ENCODE measurements around the gene CPLX4. TPM values are rescaled to one million over a fixed set of nuclear protein-coding genes. Genes with fewer than 3 reads are reported as not detected.

CPLX4 gene
- total and polyA plus RNA-seq, 7 experiments from 2014 or later: not detected

- Mint-ChIP-seq H3K27ac (no peak overlapping the region), H3K27me3 (peaks cover 60 to 77% (median 70%) of the 10 kb centered on the region in 5 donors), H3K9me3 (no peaks in the 10 kb centered on the region), H3K36me3 (no peaks in the 10 kb centered on the region), H3K4me3 (no peak overlapping the region), H3K4me1 (no peaks in the 10 kb centered on the region)
- Histone ChIP-seq H3K4me3 (ENCODE audit: low read length) (no peak overlapping the region), H3K4me1 (ENCODE audit: control insufficient read depth in 2 of 2, insufficient read depth in 2 of 2, low read length in 2 of 2) (no peaks in the 10 kb centered on the region), H3K27ac (ENCODE audit: low read depth, low read length) (no peak overlapping the region), H3K36me3 (ENCODE audit: control insufficient read depth in 2 of 3, insufficient read depth in 3 of 3, low read length in 3 of 3) (no peaks in the 10 kb centered on the region), H3K9me3 (ENCODE audit: control insufficient read depth in 2 of 3, low read length in 3 of 3) (no peaks in the 10 kb centered on the region), H3K27me3 (ENCODE audit: control insufficient read depth in 2 of 2, insufficient read depth in 2 of 2, low read length in 2 of 2) (peaks cover 0 to 3% of the 10 kb centered on the region in 2 donors)
- no peak for ATAC-seq
- ChIA-PET POLR2A (no interaction called here), CTCF (no interaction called here)
- no peak for DNase-seq
- intact Hi-C loops (cut with micrococcal nuclease): no loop called here
These were observed 36.1 kb downstream of the CPLX4 start for GRCh38 chr18:59282341-59282740.

- peaks cover 68 to 87% (median 73%) of the 10 kb centered on the region in 5 donors for H3K27me3 Mint-ChIP-seq
- Histone ChIP-seq H3K36me3 (ENCODE audit: control insufficient read depth in 2 of 3, insufficient read depth in 3 of 3, low read length in 3 of 3) (no peaks in the 10 kb centered on the region), H3K4me3 (ENCODE audit: low read length) (no peak overlapping the region), H3K27ac (ENCODE audit: low read depth, low read length) (no peak overlapping the region), H3K9me3 (ENCODE audit: control insufficient read depth in 2 of 3, low read length in 3 of 3) (no peaks in the 10 kb centered on the region), H3K27me3 (ENCODE audit: control insufficient read depth in 2 of 2, insufficient read depth in 2 of 2, low read length in 2 of 2) (peaks cover 0 to under 1% of the 10 kb centered on the region in 2 donors), H3K4me1 (ENCODE audit: control insufficient read depth in 2 of 2, insufficient read depth in 2 of 2, low read length in 2 of 2) (no peaks in the 10 kb centered on the region)
- peaks cover 0 to 4% (median 0%) of the 10 kb centered on the region in 7 donors for H3K4me1 Mint-ChIP-seq
- ATAC-seq: no peak
- H3K36me3 Mint-ChIP-seq: peaks cover 0 to 3% (median 0%) of the 10 kb centered on the region in 5 donors
- CTCF ChIA-PET: no interaction called here
- intact Hi-C loops (cut with micrococcal nuclease): loop anchor here in 1 of 2 donors (10.0 kb wide), 1 partner anchor 415 kb away; the partner anchor contains the start of gene CCBE1
- H3K27ac Mint-ChIP-seq: no peak overlapping the region
- POLR2A ChIA-PET: no interaction called here
- no peak overlapping the region for H3K4me3 Mint-ChIP-seq
- DNase-seq: no peak
- H3K9me3 Mint-ChIP-seq: peaks cover 0 to 1% (median 0%) of the 10 kb centered on the region in 11 donors
These were observed 38.7 kb downstream of the CPLX4 start for GRCh38 chr18:59279722-59280121.

DNA sequence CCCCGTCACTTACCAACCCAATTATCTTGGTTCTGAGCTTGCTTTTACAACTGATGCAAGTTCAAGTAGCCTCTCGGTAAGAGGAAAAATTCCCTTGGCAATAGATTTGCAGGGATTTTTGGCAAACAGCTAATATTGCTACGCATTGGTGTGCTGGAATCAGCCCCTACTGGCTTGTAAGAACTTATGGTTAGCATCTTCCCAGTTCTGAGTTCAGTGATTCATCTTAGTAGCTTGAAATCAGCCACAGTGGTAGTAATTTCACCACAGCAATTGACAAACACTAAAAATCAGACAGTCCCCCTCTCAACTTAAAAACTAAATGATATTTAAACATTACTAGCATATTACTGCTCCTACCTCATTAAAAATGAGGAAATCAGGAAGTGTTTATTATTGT lies 39.3 kb downstream of the CPLX4 start:
- H3K4me1 Mint-ChIP-seq: peaks cover 0 to 8% (median 2%) of the 10 kb centered on the region in 7 donors
- ChIA-PET POLR2A (no interaction called here), CTCF (no interaction called here)
- no peaks in the 10 kb centered on the region for H3K9me3 ChIP-seq (ENCODE audit: control insufficient read depth in 2 of 3, low read length in 3 of 3)
- H3K9me3 Mint-ChIP-seq: peaks cover 0 to 1% (median 0%) of the 10 kb centered on the region in 11 donors
- intact Hi-C loops (cut with micrococcal nuclease): loop anchor here in 1 of 2 donors (10.0 kb wide), 1 partner anchor 416 kb away; the partner anchor contains the start of gene CCBE1
- DNase-seq: no peak
- H3K4me3 Mint-ChIP-seq: no peak overlapping the region
- peaks cover 68 to 87% (median 74%) of the 10 kb centered on the region in 5 donors for H3K27me3 Mint-ChIP-seq
- H3K27me3 ChIP-seq (ENCODE audit: control insufficient read depth in 2 of 2, insufficient read depth in 2 of 2, low read length in 2 of 2): no peaks in the 10 kb centered on the region
- H3K36me3 ChIP-seq (ENCODE audit: control insufficient read depth in 2 of 3, insufficient read depth in 3 of 3, low read length in 3 of 3): no peaks in the 10 kb centered on the region
- no peak overlapping the region for H3K27ac Mint-ChIP-seq
- peaks cover 0 to 4% (median 0%) of the 10 kb centered on the region in 5 donors for H3K36me3 Mint-ChIP-seq
- no peaks in the 10 kb centered on the region for H3K4me1 ChIP-seq (ENCODE audit: control insufficient read depth in 2 of 2, insufficient read depth in 2 of 2, low read length in 2 of 2)
- H3K27ac ChIP-seq (ENCODE audit: low read depth, low read length): no peak overlapping the region
- H3K4me3 ChIP-seq (ENCODE audit: low read length): no peak overlapping the region
- ATAC-seq: no peak

DNA sequence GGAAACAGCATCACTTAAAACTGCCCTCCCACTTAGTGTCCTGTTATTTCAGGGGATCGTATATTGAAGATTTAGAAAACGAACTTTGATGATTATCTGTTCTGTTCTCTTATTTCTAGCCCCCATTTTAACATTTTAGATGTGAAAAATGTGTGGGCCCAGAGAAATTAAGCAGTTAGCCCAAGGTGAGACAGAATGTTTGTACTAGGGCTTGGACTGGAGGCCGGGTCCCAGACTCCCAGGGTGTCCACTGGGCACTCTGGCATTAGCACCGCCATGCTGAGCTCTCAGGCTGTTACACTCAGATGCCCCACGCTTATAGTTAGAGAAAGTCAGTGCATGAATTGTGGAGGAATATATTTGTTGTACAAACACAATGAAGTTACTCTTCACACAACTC lies 39.7 kb downstream of the CPLX4 start:
- Histone ChIP-seq H3K36me3 (ENCODE audit: control insufficient read depth in 2 of 3, insufficient read depth in 3 of 3, low read length in 3 of 3) (no peaks in the 10 kb centered on the region), H3K27me3 (ENCODE audit: control insufficient read depth in 2 of 2, insufficient read depth in 2 of 2, low read length in 2 of 2) (no peaks in the 10 kb centered on the region), H3K27ac (ENCODE audit: low read depth, low read length) (no peak overlapping the region), H3K9me3 (ENCODE audit: control insufficient read depth in 2 of 3, low read length in 3 of 3) (no peaks in the 10 kb centered on the region), H3K4me3 (ENCODE audit: low read length) (no peak overlapping the region), H3K4me1 (ENCODE audit: control insufficient read depth in 2 of 2, insufficient read depth in 2 of 2, low read length in 2 of 2) (no peaks in the 10 kb centered on the region)
- no peak overlapping the region for H3K27ac Mint-ChIP-seq
- H3K4me1 Mint-ChIP-seq: peaks cover 2 to 8% (median 4%) of the 10 kb centered on the region in 7 donors
- DNase-seq (no peak), ATAC-seq (no peak)
- CTCF ChIA-PET: no interaction called here
- peaks cover 68 to 87% (median 76%) of the 10 kb centered on the region in 5 donors for H3K27me3 Mint-ChIP-seq
- H3K9me3 Mint-ChIP-seq: peaks cover 0 to 1% (median 0%) of the 10 kb centered on the region in 11 donors
- POLR2A ChIA-PET: no interaction called here
- intact Hi-C loops (cut with micrococcal nuclease): loop anchor here in 1 of 2 donors (10.0 kb wide), 1 partner anchor 416 kb away; the partner anchor contains the start of gene CCBE1
- H3K4me3 Mint-ChIP-seq: no peak overlapping the region
- H3K36me3 Mint-ChIP-seq: peaks cover 0 to 4% (median 0%) of the 10 kb centered on the region in 5 donors

- H3K4me1 ChIP-seq (ENCODE audit: control insufficient read depth in 2 of 2, insufficient read depth in 2 of 2, low read length in 2 of 2): no peaks in the 10 kb centered on the region
- ChIA-PET POLR2A (no interaction called here), CTCF (no interaction called here)
- no peaks in the 10 kb centered on the region for H3K36me3 ChIP-seq (ENCODE audit: control insufficient read depth in 2 of 3, insufficient read depth in 3 of 3, low read length in 3 of 3)
- peaks cover 0 to 1% (median 0%) of the 10 kb centered on the region in 11 donors for H3K9me3 Mint-ChIP-seq
- H3K27me3 Mint-ChIP-seq: peaks cover 63 to 79% (median 73%) of the 10 kb centered on the region in 5 donors
- H3K9me3 ChIP-seq (ENCODE audit: control insufficient read depth in 2 of 3, low read length in 3 of 3): no peaks in the 10 kb centered on the region
- intact Hi-C loops (cut with micrococcal nuclease): loop anchor here in 1 of 2 donors (10.0 kb wide), 1 partner anchor 419 kb away; the partner anchor contains the start of gene CCBE1
- DNase-seq (no peak), ATAC-seq (no peak)
- H3K27ac ChIP-seq (ENCODE audit: low read depth, low read length): no peak overlapping the region
- peaks cover 0 to 4% of the 10 kb centered on the region in 2 donors for H3K27me3 ChIP-seq (ENCODE audit: control insufficient read depth in 2 of 2, insufficient read depth in 2 of 2, low read length in 2 of 2)
- H3K4me1 Mint-ChIP-seq: peaks cover 7 to 18% (median 9%) of the 10 kb centered on the region in 7 donors
- no peak overlapping the region for H3K27ac Mint-ChIP-seq
- peaks cover 0 to 4% (median 0%) of the 10 kb centered on the region in 5 donors for H3K36me3 Mint-ChIP-seq
- peak overlapping the region in 1 of 10 donors; percentile 46 for H3K4me3 Mint-ChIP-seq
- no peak overlapping the region for H3K4me3 ChIP-seq (ENCODE audit: low read length)
These were observed 42.4 kb downstream of the CPLX4 start for GRCh38 chr18:59276047-59276446.

DNA sequence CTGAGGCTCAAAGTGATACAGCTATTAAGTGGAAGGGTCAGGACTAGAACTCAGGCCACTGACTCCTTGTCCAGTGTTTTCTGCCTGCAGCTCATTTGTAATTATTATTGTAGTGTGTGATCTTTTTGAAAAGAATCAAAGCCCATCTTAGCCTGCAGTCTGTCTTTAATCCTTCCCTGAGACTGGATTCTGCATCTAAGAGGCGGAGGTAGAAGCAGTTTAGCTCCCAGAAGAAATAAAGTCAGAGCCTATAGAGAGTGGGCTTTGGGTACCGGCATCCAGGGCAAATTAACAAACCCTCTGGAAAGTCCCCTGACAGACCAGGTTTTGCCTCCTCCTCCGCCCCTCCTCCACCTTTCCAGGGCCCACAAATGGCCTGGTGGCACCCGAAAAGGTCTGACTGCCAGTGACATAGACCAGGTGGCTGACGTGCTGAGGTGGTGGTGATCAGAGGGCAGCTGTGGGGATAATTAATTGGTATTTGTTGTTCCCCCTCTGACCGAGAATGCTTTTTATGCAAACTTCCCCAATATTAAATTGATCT lies 43.0 kb downstream of the CPLX4 start:
- no peak for DNase-seq
- Mint-ChIP-seq H3K27me3 (peaks cover 63 to 79% (median 73%) of the 10 kb centered on the region in 5 donors), H3K4me3 (peak overlapping the region in 1 of 10 donors; percentile 13), H3K9me3 (peaks cover 0 to 1% (median 0%) of the 10 kb centered on the region in 11 donors), H3K36me3 (peaks cover 0 to 4% (median 0%) of the 10 kb centered on the region in 5 donors), H3K4me1 (peaks cover 7 to 21% (median 9%) of the 10 kb centered on the region in 7 donors), H3K27ac (no peak overlapping the region)
- Histone ChIP-seq H3K36me3 (ENCODE audit: control insufficient read depth in 2 of 3, insufficient read depth in 3 of 3, low read length in 3 of 3) (no peaks in the 10 kb centered on the region), H3K27ac (ENCODE audit: low read depth, low read length) (no peak overlapping the region), H3K4me1 (ENCODE audit: control insufficient read depth in 2 of 2, insufficient read depth in 2 of 2, low read length in 2 of 2) (no peaks in the 10 kb centered on the region), H3K27me3 (ENCODE audit: control insufficient read depth in 2 of 2, insufficient read depth in 2 of 2, low read length in 2 of 2) (peaks cover 5 to 7% of the 10 kb centered on the region in 2 donors), H3K9me3 (ENCODE audit: control insufficient read depth in 2 of 3, low read length in 3 of 3) (no peaks in the 10 kb centered on the region), H3K4me3 (ENCODE audit: low read length) (no peak overlapping the region)
- no peak for ATAC-seq
- ChIA-PET POLR2A (no interaction called here), CTCF (no interaction called here)
- intact Hi-C loops (cut with micrococcal nuclease): loop anchor here in 1 of 2 donors (10.0 kb wide), 1 partner anchor 419 kb away; the partner anchor contains the start of gene CCBE1

Measured in naive thymus-derived CD4-positive, alpha-beta T cell (primary cell).